Measurements from ENCODE around the gene DOCK9. TPM values are rescaled to one million over a fixed set of nuclear protein-coding genes. Genes with fewer than 3 reads are reported as not detected.

DOCK9 gene
- total and polyA plus RNA-seq, 2 donors (not counting 3 experiments of a cell fraction or from before 2014, with no cell fraction given), result 147 to 323 TPM

GRCh38 chr13:98967491-98967890, 10.4 kb downstream of the DOCK9 start:
- no peak overlapping the region for H3K27ac ChIP-seq (ENCODE audit: insufficient read depth, low read depth, low read length)
- intact Hi-C loops (cut with micrococcal nuclease), result no loop called here
- FAIRE-seq (no peak), DNase-seq (ENCODE audit: low read depth, low spot score) (no peak)
- dilution Hi-C loops (cut with MboI; ENCODE audit: extremely low pct_ligation_motif_present, low sequenced_read_pairs), result no loop called here
- peaks cover 49% of the 10 kb centered on the region for H3K4me1 ChIP-seq (ENCODE audit: control insufficient read depth, extremely low read depth, insufficient read depth, low read length)
- H3K36me3 ChIP-seq (ENCODE audit: control insufficient read depth in 2 of 2, extremely low read depth in 1 of 2, insufficient read depth in 2 of 2, low read length in 2 of 2), result peaks cover 0 to 12% of the 10 kb centered on the region in 2 experiments
- no peak overlapping the region for H3K9ac ChIP-seq (replicated peaks; ENCODE audit: extremely low read depth, insufficient read depth, low read length)
- no peak overlapping the region for H3K4me2 ChIP-seq (ENCODE audit: insufficient read depth, low read length)
- TF ChIP-seq EZH2 (IDR thresholded peaks at IDR 0.05; ENCODE audit: borderline replicate concordance, low read depth, low read length, severe bottlenecking), result no peak
- peaks cover 95% of the 10 kb centered on the region for H3K79me2 ChIP-seq (ENCODE audit: control insufficient read depth, insufficient read depth, low read length)
- H3K9me3 ChIP-seq (replicated peaks; ENCODE audit: control insufficient read depth, insufficient read depth, low read length), result no peaks in the 10 kb centered on the region
- H2AFZ ChIP-seq (ENCODE audit: low read depth, low read length), result no peak overlapping the region
- no peaks in the 10 kb centered on the region for H3K9me1 ChIP-seq (replicated peaks; ENCODE audit: control insufficient read depth, extremely low read depth, insufficient read depth, low read length)
- no peak overlapping the region for H3K4me3 ChIP-seq (replicated peaks in 1 of 3; ENCODE audit: insufficient read depth in 1 of 3, low read depth in 1 of 3, low read length in 3 of 3)
- H3K27me3 ChIP-seq (ENCODE audit: control insufficient read depth in 2 of 2, insufficient read depth in 2 of 2, low read length in 2 of 2), result no peaks in the 10 kb centered on the region
- no peaks in the 10 kb centered on the region for H4K20me1 ChIP-seq (replicated peaks; ENCODE audit: control insufficient read depth, extremely low read depth, insufficient read depth, low read length)
- no TSS peak for BruUV-seq (replicated peaks)
- ChIA-PET POLR2A (no interaction called here), CTCF (no interaction called here)

- Histone ChIP-seq H3K36me3 (ENCODE audit: control insufficient read depth in 2 of 2, extremely low read depth in 1 of 2, insufficient read depth in 2 of 2, low read length in 2 of 2) (peaks cover 0 to 12% of the 10 kb centered on the region in 2 experiments), H3K4me2 (ENCODE audit: insufficient read depth, low read length) (no peak overlapping the region), H3K79me2 (ENCODE audit: control insufficient read depth, insufficient read depth, low read length) (peaks cover 91% of the 10 kb centered on the region), H3K9me1 (replicated peaks; ENCODE audit: control insufficient read depth, extremely low read depth, insufficient read depth, low read length) (no peaks in the 10 kb centered on the region), H3K9me3 (replicated peaks; ENCODE audit: control insufficient read depth, insufficient read depth, low read length) (no peaks in the 10 kb centered on the region), H3K27ac (ENCODE audit: insufficient read depth, low read depth, low read length) (no peak overlapping the region), H3K9ac (replicated peaks; ENCODE audit: extremely low read depth, insufficient read depth, low read length) (no peak overlapping the region), H4K20me1 (replicated peaks; ENCODE audit: control insufficient read depth, extremely low read depth, insufficient read depth, low read length) (no peaks in the 10 kb centered on the region), H3K4me3 (replicated peaks in 1 of 3; ENCODE audit: insufficient read depth in 1 of 3, low read depth in 1 of 3, low read length in 3 of 3) (no peak overlapping the region), H3K27me3 (ENCODE audit: control insufficient read depth in 2 of 2, insufficient read depth in 2 of 2, low read length in 2 of 2) (no peaks in the 10 kb centered on the region), H2AFZ (ENCODE audit: low read depth, low read length) (no peak overlapping the region), H3K4me1 (ENCODE audit: control insufficient read depth, extremely low read depth, insufficient read depth, low read length) (peaks cover 43% of the 10 kb centered on the region)
- CTCF ChIA-PET, result interaction anchor here (1.0 to 2.0 kb wide), 4 partner anchors 12 to 128 kb away, joined by 3 to 5 read pairs (median 4); partner anchors contain the start of gene DOCK9
- POLR2A ChIA-PET, result no interaction called here
- TF ChIP-seq POLR2AphosphoS5 (IDR thresholded peaks at IDR 0.05; ENCODE audit: insufficient read depth, low read depth, low read length) (no peak), MAX (IDR thresholded peaks at IDR 0.05; ENCODE audit: insufficient read depth, insufficient read length) (no peak), JUN (IDR thresholded peaks at IDR 0.05; ENCODE audit: borderline replicate concordance, insufficient read depth, insufficient read length, low read depth) (no peak), MYC (IDR thresholded peaks at IDR 0.05; ENCODE audit: low read depth, low read length) (no peak), EZH2 (IDR thresholded peaks at IDR 0.05; ENCODE audit: borderline replicate concordance, low read depth, low read length, severe bottlenecking) (no peak), FOS (IDR thresholded peaks at IDR 0.05; ENCODE audit: borderline replicate concordance, insufficient read depth, low read length) (no peak), CTCF (IDR thresholded peaks at IDR 0.05; ENCODE audit: extremely low read depth in 1 of 2, insufficient read depth in 1 of 2, low read depth in 1 of 2, low read length in 2 of 2) (no peak), GATA2 (IDR thresholded peaks at IDR 0.05; ENCODE audit: insufficient read depth, insufficient read length, low read depth, low read length) (no peak), POLR2A (IDR thresholded peaks at IDR 0.05; ENCODE audit: low read depth, low read length) (no peak)
- no peak for FAIRE-seq
- no TSS peak for BruUV-seq (replicated peaks)
- intact Hi-C loops (cut with micrococcal nuclease), result no loop called here
- no peak for DNase-seq (ENCODE audit: low read depth, low spot score)
- dilution Hi-C loops (cut with MboI; ENCODE audit: extremely low pct_ligation_motif_present, low sequenced_read_pairs), result no loop called here
Measured at GRCh38 chr13:98966019-98966418, 11.8 kb downstream of the DOCK9 start.

Measured in endothelial cell of umbilical vein (primary cell).